Mesenchymal stem cell (in vitro differentiated cells and primary cell): ENCODE data around the gene HOMER2.

ENCODE experiments used
- DNase-seq: peaks from one replicate; pipeline ENCODE4 v3.0.0-alpha.2; 2013
- H2AFZ ChIP-seq: one replicate; pipeline ENCODE4 v1.6.1; 2013; ENCODE audit warnings: low read depth, mild to moderate bottlenecking, control low read depth, inconsistent platforms, low read length, moderate library complexity
- H2AK5ac ChIP-seq: 2 replicates; pipeline ENCODE4 v1.6.1; 2013; ENCODE audit warnings: low read length, moderate library complexity, mild to moderate bottlenecking, inconsistent platforms; ENCODE audit not compliant: severe bottlenecking
- H2BK120ac ChIP-seq: one replicate; pipeline ENCODE4 v1.6.1; 2013; ENCODE audit warnings: low read depth, mild to moderate bottlenecking, inconsistent platforms, low read length, moderate library complexity
- H2BK12ac ChIP-seq, 2 experiments: one replicate each; pipeline ENCODE4 v1.6.1; 2013; ENCODE audit warnings: inconsistent platforms in 2 of 2, low read length in 2 of 2, mild to moderate bottlenecking in 2 of 2, moderate library complexity in 2 of 2, control low read depth in 1 of 2
- H2BK15ac ChIP-seq: one replicate; pipeline ENCODE4 v1.6.1; 2013; ENCODE audit warnings: mild to moderate bottlenecking, low read depth, inconsistent platforms; ENCODE audit not compliant: poor library complexity, severe bottlenecking
- H2BK5ac ChIP-seq: 2 replicates; pipeline ENCODE4 v1.6.1; 2013; ENCODE audit warnings: low read depth, mild to moderate bottlenecking, low read length, control low read depth, inconsistent platforms; ENCODE audit not compliant: poor library complexity, severe bottlenecking
- H3K14ac ChIP-seq, 2 experiments: one replicate each; pipeline ENCODE4 v1.6.1; 2013; ENCODE audit warnings: inconsistent platforms in 2 of 2, low read length in 2 of 2, control low read depth in 1 of 2, mild to moderate bottlenecking in 1 of 2, moderate library complexity in 1 of 2
- H3K18ac ChIP-seq, 2 experiments: one replicate each; pipeline ENCODE4 v1.6.1; 2013; ENCODE audit warnings: inconsistent platforms in 2 of 2, low read length in 2 of 2, control low read depth in 1 of 2, low read depth in 1 of 2, mild to moderate bottlenecking in 1 of 2
- H3K23ac ChIP-seq, 2 experiments: one replicate each; pipeline ENCODE4 v1.6.1; 2013; ENCODE audit warnings: inconsistent platforms in 2 of 2, low read length in 2 of 2, mild to moderate bottlenecking in 2 of 2, moderate library complexity in 2 of 2, control low read depth in 1 of 2
- H3K27ac ChIP-seq: 2 replicates; pipeline ENCODE4 v1.5.1; 2013; ENCODE audit warnings: mild to moderate bottlenecking, moderate library complexity, low read length, control low read depth, inconsistent platforms; ENCODE audit not compliant: poor library complexity, severe bottlenecking
- H3K27me3 ChIP-seq, 2 experiments: 2 replicates each; pipeline versions ENCODE4 v1.6.1 to v1.7.0; 2013; ENCODE audit warnings: low read length in 2 of 2, mild to moderate bottlenecking in 2 of 2, moderate library complexity in 2 of 2, control low read depth in 1 of 2, inconsistent platforms in 1 of 2; ENCODE audit not compliant: control insufficient read depth in 1 of 2, insufficient read depth in 1 of 2
- H3K36me3 ChIP-seq, 2 experiments: 2 replicates each; pipeline versions ENCODE4 v1.6.1 to v1.7.0; 2013; ENCODE audit warnings: low read length in 2 of 2, control low read depth in 1 of 2, inconsistent platforms in 1 of 2, low read depth in 1 of 2, mild to moderate bottlenecking in 1 of 2; ENCODE audit not compliant: insufficient read depth in 2 of 2, control insufficient read depth in 1 of 2
- H3K4ac ChIP-seq, 2 experiments: one replicate each; pipeline ENCODE4 v1.6.1; 2013; ENCODE audit warnings: inconsistent platforms in 2 of 2, low read length in 2 of 2, mild to moderate bottlenecking in 2 of 2, moderate library complexity in 2 of 2, control low read depth in 1 of 2, low read depth in 1 of 2
- H3K4me1 ChIP-seq: 2 replicates; pipeline ENCODE4 v1.6.1; 2013; ENCODE audit warnings: low read depth, low read length, control low read depth; ENCODE audit not compliant: control insufficient read depth, insufficient read depth
- H3K4me2 ChIP-seq: 2 replicates; pipeline ENCODE4 v1.6.1; 2013; ENCODE audit warnings: low read length, mild to moderate bottlenecking, inconsistent platforms; ENCODE audit not compliant: poor library complexity, severe bottlenecking
- H3K4me3 ChIP-seq, 2 experiments: 2 replicates each; pipeline versions ENCODE4 v1.5.1 to v1.7.0; 2013; ENCODE audit warnings: low read length in 2 of 2, mild to moderate bottlenecking in 2 of 2, control low read depth in 1 of 2, low read depth in 1 of 2; ENCODE audit not compliant: insufficient read depth in 1 of 2
- H3K79me1 ChIP-seq: replicated peaks from 2 replicates; pipeline ENCODE4 v1.6.1; 2013; ENCODE audit warnings: mild to moderate bottlenecking, control low read depth, low read length, inconsistent platforms; ENCODE audit not compliant: poor library complexity, severe bottlenecking
- H3K9ac ChIP-seq: 2 replicates; pipeline ENCODE4 v1.7.0; 2013; ENCODE audit warnings: mild to moderate bottlenecking, low read length, moderate library complexity
- H3K9me3 ChIP-seq: 2 replicates; pipeline ENCODE4 v1.7.0; 2013; ENCODE audit warnings: mild to moderate bottlenecking, low read length; ENCODE audit not compliant: control insufficient read depth
- H4K8ac ChIP-seq: one replicate; pipeline ENCODE4 v1.6.1; 2013; ENCODE audit warnings: inconsistent platforms, mild to moderate bottlenecking, low read length, moderate library complexity
- H4K91ac ChIP-seq: one replicate; pipeline ENCODE4 v1.6.1; 2013; ENCODE audit warnings: mild to moderate bottlenecking, low read length, inconsistent platforms
- WGBS: methylation state at CpG from one replicate; pipeline ENCODE4 v1.1.7; 2013; ENCODE audit warnings: mixed read lengths; 5-methylcytosine and 5-hydroxymethylcytosine counted together

HOMER2 gene

GRCh38 chr15:82809308-82810060 lies 143.0 kb downstream of the HOMER2 start, which contains the start of gene WHAMM:
WHAMM (plus strand) TSS chr15:82809628; CDS start chr15:82809727, 99 bp downstream.
- Histone ChIP-seq H3K4me2 (peak within 1 kb of the TSS; percentile 53), H4K91ac (peak within 1 kb of the TSS; percentile 99), H2BK120ac (peak within 1 kb of the TSS; percentile 85), H3K14ac (peak within 1 kb of the TSS; percentile 77 to 92), H2BK15ac (peak within 1 kb of the TSS; percentile 97), H2BK12ac (peak within 1 kb of the TSS in 1 of 2 experiments; percentile 64), H3K4me3 (peak within 1 kb of the TSS; percentile 83 to 99), H3K27ac (peak within 1 kb of the TSS; percentile 89), H3K9ac (peak within 1 kb of the TSS; percentile 99), H3K23ac (peak within 1 kb of the TSS; percentile 70 to 96), H3K4me1 (peaks cover 4% of the 10 kb centered on the region), H4K8ac (peak within 1 kb of the TSS; percentile 92), H2AFZ (peak within 1 kb of the TSS; percentile 55), H2BK5ac (peak within 1 kb of the TSS; percentile 98), H3K9me3 (no peaks in the 10 kb centered on the region), H2AK5ac (peak within 1 kb of the TSS; percentile 77), H3K18ac (peak within 1 kb of the TSS; percentile 95 to 98), H3K79me1 (peaks cover 3% of the 10 kb centered on the region), H3K27me3 (no peaks in the 10 kb centered on the region), H3K4ac (peak within 1 kb of the TSS; percentile 80 to 98), H3K36me3 (peaks cover 7 to 16% of the 10 kb centered on the region in 2 experiments)
- WGBS = under 1% methylated on average over 50 of the region's 67 CpGs
- peak; percentile 99 for DNase-seq

- peaks cover 1% of the 10 kb centered on the region for H3K79me1 ChIP-seq
- no peak overlapping the region for H2BK12ac ChIP-seq
- H3K27me3 ChIP-seq = no peaks in the 10 kb centered on the region
- no peak overlapping the region for H2BK5ac ChIP-seq
- H3K4me2 ChIP-seq = peak overlapping the region; percentile 30
- H3K9me3 ChIP-seq = no peaks in the 10 kb centered on the region
- no peak overlapping the region for H4K91ac ChIP-seq
- no peak overlapping the region for H3K27ac ChIP-seq
- H2AFZ ChIP-seq = no peak overlapping the region
- no peak overlapping the region for H3K4ac ChIP-seq
- no peak overlapping the region for H3K14ac ChIP-seq
- H3K23ac ChIP-seq = no peak overlapping the region
- H4K8ac ChIP-seq = no peak overlapping the region
- peaks cover 3 to 9% of the 10 kb centered on the region in 2 experiments for H3K36me3 ChIP-seq
- H2BK120ac ChIP-seq = no peak overlapping the region
- no peak overlapping the region for H3K9ac ChIP-seq
- H2BK15ac ChIP-seq = no peak overlapping the region
- no peak for DNase-seq
- no peak overlapping the region for H2AK5ac ChIP-seq
- H3K18ac ChIP-seq = no peak overlapping the region
- H3K4me3 ChIP-seq = no peak overlapping the region
- 89% methylated on average over 9 of the region's 9 CpGs for WGBS
- H3K4me1 ChIP-seq = peaks cover 4% of the 10 kb centered on the region
Measured at GRCh38 chr15:82808634-82809041, 143.9 kb downstream of the HOMER2 start.

- Histone ChIP-seq H3K27me3 (peaks cover 0 to 1% of the 10 kb centered on the region in 2 experiments), H3K18ac (no peak overlapping the region), H2BK120ac (no peak overlapping the region), H2BK5ac (no peak overlapping the region), H3K27ac (no peak overlapping the region), H3K4me3 (no peak overlapping the region), H4K91ac (no peak overlapping the region), H3K9me3 (no peaks in the 10 kb centered on the region), H3K23ac (no peak overlapping the region), H4K8ac (no peak overlapping the region), H3K14ac (no peak overlapping the region), H2BK12ac (no peak overlapping the region), H3K36me3 (peaks cover 0 to 3% of the 10 kb centered on the region in 2 experiments), H2BK15ac (no peak overlapping the region), H3K4ac (no peak overlapping the region), H3K79me1 (peaks cover 1% of the 10 kb centered on the region), H3K9ac (no peak overlapping the region), H2AFZ (no peak overlapping the region), H3K4me2 (no peak overlapping the region), H2AK5ac (no peak overlapping the region), H3K4me1 (peaks cover 4% of the 10 kb centered on the region)
- 94% methylated on average over 7 of the region's 11 CpGs for WGBS
- no peak for DNase-seq
Measured at GRCh38 chr15:82807920-82808633, 144.4 kb downstream of the HOMER2 start.

GRCh38 chr15:82805994-82806406 lies 146.5 kb downstream of the HOMER2 start, which contains the start of gene FSD2:
FSD2 (minus strand) TSS chr15:82806069; CDS start chr15:82787390, 18,679 bp downstream.
- Histone ChIP-seq H4K91ac (no peak within 1 kb of the TSS), H3K14ac (no peak within 1 kb of the TSS), H2AFZ (no peak within 1 kb of the TSS), H3K79me1 (peaks cover 1% of the 10 kb centered on the region), H3K9me3 (no peaks in the 10 kb centered on the region), H2BK5ac (no peak within 1 kb of the TSS), H3K4me3 (no peak within 1 kb of the TSS), H2BK15ac (no peak within 1 kb of the TSS), H3K36me3 (no peaks in the 10 kb centered on the region), H3K9ac (no peak within 1 kb of the TSS), H2AK5ac (no peak within 1 kb of the TSS), H3K27me3 (peaks cover 5 to 19% of the 10 kb centered on the region in 2 experiments), H3K18ac (no peak within 1 kb of the TSS), H2BK12ac (no peak within 1 kb of the TSS), H4K8ac (no peak within 1 kb of the TSS), H3K23ac (peak within 1 kb of the TSS in 1 of 2 experiments; percentile 61), H3K4me1 (peaks cover 2% of the 10 kb centered on the region), H3K4ac (no peak within 1 kb of the TSS), H3K4me2 (no peak within 1 kb of the TSS), H2BK120ac (no peak within 1 kb of the TSS), H3K27ac (no peak within 1 kb of the TSS)
- WGBS = 53% methylated on average over 1 of the region's 2 CpGs
- DNase-seq = peak; percentile 11
